Heart left ventricle (tissue), 16 donors: Measurements from ENCODE around the gene NOTCH4. TPM values are rescaled to one million over a fixed set of nuclear protein-coding genes. Genes with fewer than 3 reads are reported as not detected.

ENCODE experiments used
- ATAC-seq, 4 donors: fragments of 200-7000 bp; cut with Tn5 transposase; one replicate each; pipeline ENCODE4 v1.9.1; 2020 to 2022; ENCODE audit warnings: moderate library complexity in 4 of 4, mild to moderate bottlenecking in 3 of 4, moderate number of reproducible peaks in 1 of 4
- DNase-seq, 5 donors: peaks; one replicate each; pipeline ENCODE4 v3.0.0-alpha.2; 2020
- H3K27ac ChIP-seq, 12 donors: fragments of 200-600 bp; sonication (generic) in 4 of 12; one replicate each; pipeline versions ENCODE4 v1.5.0 to v1.8.0; 2016 to 2022; ENCODE audit warnings: mild to moderate bottlenecking in 2 of 12
- H3K27me3 ChIP-seq, 9 donors: fragments of 200-600 bp; sonication (generic) in 2 of 9; one replicate each; pipeline versions ENCODE4 v1.5.1 to v1.8.0; 2016 to 2022; ENCODE audit warnings: mild to moderate bottlenecking in 3 of 9
- H3K36me3 ChIP-seq, 9 donors: fragments of 200-600 bp; sonication (generic) in 2 of 9; one replicate each; pipeline versions ENCODE4 v1.5.0 to v1.8.0; 2018 to 2022; ENCODE audit warnings: mild to moderate bottlenecking in 2 of 9
- H3K4me1 ChIP-seq, 12 donors: fragments of 200-600 bp; sonication (generic) in 4 of 12; one replicate each; pipeline versions ENCODE4 v1.5.0 to v1.8.0; 2016 to 2022; ENCODE audit warnings: mild to moderate bottlenecking in 3 of 12
- H3K4me3 ChIP-seq, 12 donors: fragments of 200-600 bp; sonication (generic) in 4 of 12; one replicate each; pipeline versions ENCODE4 v1.5.0 to v1.8.0; 2017 to 2022; ENCODE audit warnings: mild to moderate bottlenecking in 9 of 12, moderate library complexity in 4 of 12
- H3K9me3 ChIP-seq, 12 donors: fragments of 200-600 bp; sonication (generic) in 4 of 12; one replicate each; pipeline versions ENCODE4 v1.5.0 to v1.8.0; 2016 to 2022; ENCODE audit warnings: mild to moderate bottlenecking in 1 of 12
- POLR2A ChIP-seq, 2 donors: fragments of 450-650 bp; IDR thresholded peaks; one replicate each; pipeline ENCODE4 v1.6.1; 2017; ENCODE audit warnings: antibody characterized with exemption in 2 of 2, mild to moderate bottlenecking in 2 of 2, moderate library complexity in 2 of 2
- WGBS, 4 donors: extraction: QIAGEN DNeasy Blood & Tissue Kit in 2 of 4; methylation state at CpG; one replicate each; pipeline versions ENCODE4 v1.1.5 to v1.1.7; 2013 to 2018; 5-methylcytosine and 5-hydroxymethylcytosine counted together
- intact Hi-C, 10 donors: fragments of 100-400 bp; cut with DNase I; formaldehyde crosslinking; loops; one replicate each; pipeline versions ENCODE4 v1.11.1 to v1.14.2; 2022
- polyA plus RNA-seq, 2 donors: library from polyadenylated mRNA; stranded (reverse); fragments of 200-250 nt; gene quantifications; one replicate each; pipeline ENCODE4 v1.2.3, GENCODE V29; 2013
- total RNA-seq, 9 donors: library from RNA; depleted of rRNA in 2 of 9; stranded (reverse); fragments of >200 nt in 2 of 9; fragmentation: NEBNext Ultra II Directional in 3 of 9; extraction: Animal tissue kit (Norgen Biotek cat#: 25700) in 3 of 9; gene quantifications; one replicate each; pipeline versions ENCODE4 v1.1.0 to v1.2.4, GENCODE V29; 2016 to 2023
- TF ChIP-seq, protein P1 (sequence below), 12 donors: fragments of 200-600 bp; sonication (generic) in 4 of 12; IDR thresholded peaks; one replicate each; pipeline versions ENCODE4 v1.5.0 to v1.8.0; 2018 to 2022; ENCODE audit warnings: antibody characterized with exemption in 12 of 12, mild to moderate bottlenecking in 5 of 12
- donor health status: ischemic (EF 13 %, LVEDD 7.1; RV severe dilation, severe dysfunction).
- donor health status: healthy with polysubstance abuse.
- donor health status: DM: no; HTN: yes; CAD: no.
- donor health status: DM: no; HTN: no; CAD: no.
- donor health status: ischemic (EF 25% LVEDD 6.9; RV normal size, moderate dysfunction).
- donor health status: ischemic (EF 25% LVEDD 5.7; RV mildly dilated, moderate dysfunction).
- donor health status: healthy.
- donor health status: DM: yes; HTN: yes; CAD: no.
- donor health status: ischemic (EF 35%, LVEDD 5.7; RV mildly dilated, moderate dysfunction).
- donor health status: nonischemic (EF 11% LVEDD 7.7; RV severe dilation, severe dysfunction).
- donor health status: DM: yes; HTN: yes; CAD: no.
- donor health status: PGD.
- donor health status: ischemic (EF 29% LVEDD 5.4; RV normal size, mild dysfunction).
- donor health status: nonischemic (EF 23%, LVEDD 6.1; RV moderate dilation, normal function).

Gene NOTCH4
- total and polyA plus RNA-seq, 11 donors, result 15.8 to 55.5 (median 24.9) TPM

DNA sequence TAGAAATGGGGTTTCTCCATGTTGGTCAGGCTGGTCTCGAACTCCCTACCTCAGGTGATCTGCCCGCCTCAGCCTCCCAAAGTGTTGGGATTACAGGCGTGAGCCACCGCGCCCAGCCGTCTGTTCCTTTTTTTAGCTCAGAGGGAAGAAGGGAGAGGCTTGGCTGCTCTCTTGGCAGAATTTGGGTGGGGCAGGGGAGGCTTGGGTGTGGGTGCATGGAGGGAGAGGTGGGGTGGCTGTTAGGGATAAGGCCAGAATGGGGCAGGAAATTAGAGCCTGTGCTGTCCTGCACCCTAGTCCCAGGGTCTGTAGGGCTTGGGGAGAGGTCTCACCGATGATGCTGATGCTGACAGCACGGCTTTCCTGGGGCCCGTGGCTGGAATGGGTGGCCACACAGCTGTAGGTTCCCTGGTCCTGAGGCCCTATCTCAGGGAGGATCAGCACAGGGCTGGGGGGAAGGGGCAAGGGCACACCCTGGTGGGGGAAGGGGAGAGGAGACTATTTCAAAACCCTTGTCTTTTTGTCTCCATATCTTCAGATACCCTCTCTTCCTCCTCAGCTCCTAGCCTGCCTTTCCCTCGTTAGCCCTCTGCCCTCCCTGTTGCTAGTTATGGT lies 41.8 kb downstream of the NOTCH4 start:
- TF ChIP-seq, protein P1, sequence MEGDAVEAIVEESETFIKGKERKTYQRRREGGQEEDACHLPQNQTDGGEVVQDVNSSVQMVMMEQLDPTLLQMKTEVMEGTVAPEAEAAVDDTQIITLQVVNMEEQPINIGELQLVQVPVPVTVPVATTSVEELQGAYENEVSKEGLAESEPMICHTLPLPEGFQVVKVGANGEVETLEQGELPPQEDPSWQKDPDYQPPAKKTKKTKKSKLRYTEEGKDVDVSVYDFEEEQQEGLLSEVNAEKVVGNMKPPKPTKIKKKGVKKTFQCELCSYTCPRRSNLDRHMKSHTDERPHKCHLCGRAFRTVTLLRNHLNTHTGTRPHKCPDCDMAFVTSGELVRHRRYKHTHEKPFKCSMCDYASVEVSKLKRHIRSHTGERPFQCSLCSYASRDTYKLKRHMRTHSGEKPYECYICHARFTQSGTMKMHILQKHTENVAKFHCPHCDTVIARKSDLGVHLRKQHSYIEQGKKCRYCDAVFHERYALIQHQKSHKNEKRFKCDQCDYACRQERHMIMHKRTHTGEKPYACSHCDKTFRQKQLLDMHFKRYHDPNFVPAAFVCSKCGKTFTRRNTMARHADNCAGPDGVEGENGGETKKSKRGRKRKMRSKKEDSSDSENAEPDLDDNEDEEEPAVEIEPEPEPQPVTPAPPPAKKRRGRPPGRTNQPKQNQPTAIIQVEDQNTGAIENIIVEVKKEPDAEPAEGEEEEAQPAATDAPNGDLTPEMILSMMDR (IDR thresholded peaks at IDR 0.05), result no peak
- TF ChIP-seq POLR2A (IDR thresholded peaks at IDR 0.05), result no peak
- intact Hi-C loops, result no loop called here
- H3K36me3 ChIP-seq, result peaks cover 0 to 55% (median 44%) of the 10 kb centered on the region in 9 donors
- no peak overlapping the region for H3K4me3 ChIP-seq
- H3K9me3 ChIP-seq, result no peaks in the 10 kb centered on the region
- ATAC-seq, result no peak
- WGBS, 4 donors, result 66 to 84% (median 73%) methylated on average over 8 to 10 of the region's 10 CpGs
- DNase-seq, result peak in 1 of 5 donors; percentile 38
- H3K27me3 ChIP-seq, result no peaks in the 10 kb centered on the region
- peak overlapping the region in 9 of 12 donors; percentile 14 to 100 (median 69) for H3K27ac ChIP-seq
- peaks cover 10 to 72% (median 58%) of the 10 kb centered on the region in 12 donors for H3K4me1 ChIP-seq

DNA sequence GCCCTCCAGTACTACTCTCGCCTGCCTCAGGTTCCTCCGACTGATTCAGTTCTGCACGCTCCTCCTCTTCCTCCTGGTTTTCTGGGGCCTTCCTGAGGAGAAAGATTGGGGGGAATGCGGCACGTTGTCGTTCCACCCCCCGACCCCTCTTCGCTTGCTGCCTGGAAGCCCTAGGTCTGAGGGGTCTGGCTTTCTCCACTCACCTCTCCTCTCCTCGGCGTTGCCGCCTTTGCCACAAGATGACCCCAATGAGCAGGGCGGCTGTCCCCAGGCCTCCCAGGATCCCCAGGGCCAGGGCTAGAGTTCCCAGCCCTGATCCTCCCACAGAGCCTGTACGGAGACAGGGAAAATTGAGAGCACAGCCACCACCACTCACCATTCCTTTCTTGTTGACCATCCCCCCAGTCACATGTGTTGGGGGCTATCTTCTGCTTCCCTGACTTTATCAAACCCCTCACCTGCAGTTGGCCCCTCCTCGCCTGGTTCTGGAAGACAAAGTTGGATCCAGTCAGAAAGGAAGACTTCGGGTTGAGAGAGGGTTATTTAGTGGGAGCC lies 42.6 kb downstream of the NOTCH4 start:
- no peak for DNase-seq
- Histone ChIP-seq H3K4me1 (peaks cover 11 to 72% (median 58%) of the 10 kb centered on the region in 12 donors), H3K27ac (peak overlapping the region in 6 of 12 donors; percentile 8 to 100 (median 62)), H3K9me3 (no peaks in the 10 kb centered on the region), H3K4me3 (no peak overlapping the region), H3K36me3 (peaks cover 0 to 47% (median 36%) of the 10 kb centered on the region in 9 donors), H3K27me3 (no peaks in the 10 kb centered on the region)
- intact Hi-C loops, result no loop called here
- TF ChIP-seq, protein P1 (IDR thresholded peaks at IDR 0.05), result no peak
- no peak for TF ChIP-seq POLR2A (IDR thresholded peaks at IDR 0.05)
- no peak for ATAC-seq
- WGBS, 4 donors, result 85 to 90% (median 88%) methylated on average over 15 of the region's 15 CpGs

GRCh38 chr6:32179766-32180405 lies 44.0 kb downstream of the NOTCH4 start:
- peaks cover 0 to 44% (median 33%) of the 10 kb centered on the region in 9 donors for H3K36me3 ChIP-seq
- peaks cover 15 to 74% (median 60%) of the 10 kb centered on the region in 12 donors for H3K4me1 ChIP-seq
- no peaks in the 10 kb centered on the region for H3K27me3 ChIP-seq
- DNase-seq (no peak), ATAC-seq (no peak)
- peak overlapping the region in 9 of 12 donors; percentile 87 to 100 (median 97) for H3K27ac ChIP-seq
- TF ChIP-seq, protein P1 (IDR thresholded peaks at IDR 0.05), result no peak
- TF ChIP-seq POLR2A (IDR thresholded peaks at IDR 0.05), result no peak
- intact Hi-C loops, result loop anchor here in 4 of 10 donors (5.0 to 10.0 kb wide), 3 partner anchors 48 to 515 kb away; partner anchors contain the start of genes C6orf47 (in 2 of the 4), CSNK2B (in 2 of the 4), GPANK1 (in 2 of the 4) and LY6G5B (in 2 of the 4)
- WGBS, 4 donors, result 53 to 61% (median 60%) methylated on average over 10 of the region's 10 CpGs
- peak overlapping the region in 5 of 12 donors; percentile 80 to 96 (median 88) for H3K4me3 ChIP-seq
- no peaks in the 10 kb centered on the region for H3K9me3 ChIP-seq
